ENCODE measurements around the gene MED29. TPM values are rescaled to one million over a fixed set of nuclear protein-coding genes. Genes with fewer than 3 reads are reported as not detected.
A peak's percentile ranks its signal among the peaks of the same experiment; 100 is the strongest.

Gene MED29
- total RNA-seq, 1 experiment from 2014 or later: 739 TPM

- Histone ChIP-seq H3K27me3 (ENCODE audit: control insufficient read depth, insufficient read depth, low read length) (no peaks in the 10 kb centered on the region), H3K36me3 (ENCODE audit: control insufficient read depth, insufficient read depth, low read length) (peaks cover 59% of the 10 kb centered on the region), H3K9me3 (ENCODE audit: control insufficient read depth, insufficient read depth, low read depth, low read length) (no peaks in the 10 kb centered on the region), H3K27ac (ENCODE audit: low read length) (peak overlapping the region; percentile 86), H3K4me3 (ENCODE audit: low read depth in 2 of 2, low read length in 2 of 2) (peak overlapping the region; percentile 39 to 51), H3K4me1 (ENCODE audit: control insufficient read depth, insufficient read depth, low read length) (peaks cover 28% of the 10 kb centered on the region)
- ATAC-seq: no peak; the same call in 1 of the 2 replicates
- ChIA-PET POLR2A (interaction anchor here (0.6 to 6.4 kb wide), 32 partner anchors 8 to 894 kb away, joined by 3 to 145 read pairs (median 9); partner anchors contain the start of genes DYRK1B, PLEKHG2, PSMC4 and RPS16), CTCF (interaction anchor here (0.5 to 2.2 kb wide), 15 partner anchors 8 to 142 kb away, joined by 3 to 26 read pairs (median 5); partner anchors contain the start of genes EID2B, PLEKHG2, RPS16 and SAMD4B)
- DNase-seq (ENCODE audit: low read depth, low spot score): no peak
- TF ChIP-seq REST (IDR thresholded peaks at IDR 0.05; ENCODE audit: insufficient read depth in 1 of 2, low read depth in 2 of 2, low read length in 1 of 2) (no peak), SIN3A (IDR thresholded peaks at IDR 0.05; ENCODE audit: borderline replicate concordance, insufficient read depth, low read depth, low read length) (no peak), POLR2AphosphoS5 (IDR thresholded peaks at IDR 0.05; ENCODE audit: low read depth, low read length) (no peak), TCF7L2 (IDR thresholded peaks at IDR 0.05; ENCODE audit: low read depth, low read length) (no peak)
- TF ChIP-seq, protein P1, sequence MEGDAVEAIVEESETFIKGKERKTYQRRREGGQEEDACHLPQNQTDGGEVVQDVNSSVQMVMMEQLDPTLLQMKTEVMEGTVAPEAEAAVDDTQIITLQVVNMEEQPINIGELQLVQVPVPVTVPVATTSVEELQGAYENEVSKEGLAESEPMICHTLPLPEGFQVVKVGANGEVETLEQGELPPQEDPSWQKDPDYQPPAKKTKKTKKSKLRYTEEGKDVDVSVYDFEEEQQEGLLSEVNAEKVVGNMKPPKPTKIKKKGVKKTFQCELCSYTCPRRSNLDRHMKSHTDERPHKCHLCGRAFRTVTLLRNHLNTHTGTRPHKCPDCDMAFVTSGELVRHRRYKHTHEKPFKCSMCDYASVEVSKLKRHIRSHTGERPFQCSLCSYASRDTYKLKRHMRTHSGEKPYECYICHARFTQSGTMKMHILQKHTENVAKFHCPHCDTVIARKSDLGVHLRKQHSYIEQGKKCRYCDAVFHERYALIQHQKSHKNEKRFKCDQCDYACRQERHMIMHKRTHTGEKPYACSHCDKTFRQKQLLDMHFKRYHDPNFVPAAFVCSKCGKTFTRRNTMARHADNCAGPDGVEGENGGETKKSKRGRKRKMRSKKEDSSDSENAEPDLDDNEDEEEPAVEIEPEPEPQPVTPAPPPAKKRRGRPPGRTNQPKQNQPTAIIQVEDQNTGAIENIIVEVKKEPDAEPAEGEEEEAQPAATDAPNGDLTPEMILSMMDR (IDR thresholded peaks at IDR 0.05): no peak
- in situ Hi-C loops (cut with HindIII; ENCODE audit: low pct_unique_long_range_greater_than_20kb, low sequenced_read_pairs) (loop anchor here (5.0 to 10.0 kb wide), 8 partner anchors 37 to 902 kb away; partner anchors contain the start of gene LEUTX), intact Hi-C loops (cut with micrococcal nuclease; ENCODE audit: unreplicated experiment) (no loop called here)
- BruUV-seq (replicated peaks): no TSS peak
Observed at GRCh38 chr19:39390451-39390750, 777 bp upstream of the MED29 start.

GRCh38 chr19:39397360-39398296 is 6.5 kb downstream of the MED29 start:
- Histone ChIP-seq H3K27ac (ENCODE audit: low read length) (peak overlapping the region; percentile 75), H3K27me3 (ENCODE audit: control insufficient read depth, insufficient read depth, low read length) (no peaks in the 10 kb centered on the region), H3K4me3 (ENCODE audit: low read depth in 2 of 2, low read length in 2 of 2) (no peak overlapping the region), H3K36me3 (ENCODE audit: control insufficient read depth, insufficient read depth, low read length) (peaks cover 15% of the 10 kb centered on the region), H3K4me1 (ENCODE audit: control insufficient read depth, insufficient read depth, low read length) (peaks cover 51% of the 10 kb centered on the region), H3K9me3 (ENCODE audit: control insufficient read depth, insufficient read depth, low read depth, low read length) (no peaks in the 10 kb centered on the region)
- no TSS peak for BruUV-seq (replicated peaks)
- TF ChIP-seq REST (IDR thresholded peaks at IDR 0.05; ENCODE audit: insufficient read depth in 1 of 2, low read depth in 2 of 2, low read length in 1 of 2) (no peak), TCF7L2 (IDR thresholded peaks at IDR 0.05; ENCODE audit: low read depth, low read length) (no peak), SIN3A (IDR thresholded peaks at IDR 0.05; ENCODE audit: borderline replicate concordance, insufficient read depth, low read depth, low read length) (no peak), POLR2AphosphoS5 (IDR thresholded peaks at IDR 0.05; ENCODE audit: low read depth, low read length) (no peak)
- TF ChIP-seq, protein P1 (IDR thresholded peaks at IDR 0.05): no peak
- CTCF ChIA-PET: interaction anchor here (0.5 to 7.4 kb wide), 57 partner anchors 8 to 1004 kb away, joined by 3 to 280 read pairs (median 6); partner anchors contain the start of genes EID2, EID2B, PLEKHG2 and RPS16
- in situ Hi-C loops (cut with HindIII; ENCODE audit: low pct_unique_long_range_greater_than_20kb, low sequenced_read_pairs) (loop anchor here (5.0 to 10.0 kb wide), 3 partner anchors 95 to 873 kb away; no protein-coding TSS in a partner anchor), intact Hi-C loops (cut with micrococcal nuclease; ENCODE audit: unreplicated experiment) (loop anchor here (1.0 kb wide), 1 partner anchor 14 kb away; no protein-coding TSS in a partner anchor)
- DNase-seq (ENCODE audit: low read depth, low spot score) (peak; percentile 100), ATAC-seq (peak; percentile 78)
- POLR2A ChIA-PET: interaction anchor here (0.6 to 15.7 kb wide), 26 partner anchors 8 to 518 kb away, joined by 3 to 524 read pairs (median 5); partner anchors contain the start of genes DYRK1B, EID2B, PLEKHG2 and RPS16
